IMR-90 (cell line): ENCODE results near the gene IL36RN. TPM values are rescaled to one million over a fixed set of nuclear protein-coding genes. Genes with fewer than 3 reads are reported as not detected.

Experiments
- ATAC-seq: fragments of 200-7000 bp; cut with Tn5 transposase; 2 replicates; pipeline ENCODE4 v1.9.1; 2020; ENCODE audit warnings: low read depth, mild to moderate bottlenecking, moderate library complexity
- BruUV-seq: library from RNA; stranded (reverse); fragments of 400-500 nt; replicated peaks from 2 replicates; lab custom pipeline; 2021; lab: Mats Ljungman, UMichigan
- CTCF ChIA-PET: fragments of 300-600 bp; formaldehyde crosslinking; extraction: SDS; loops from one replicate; lab custom pipeline; 2021; ENCODE audit warnings: antibody characterized with exemption; lab: Yijun Ruan, JAX
- POLR2A ChIA-PET: fragments of 300-600 bp; sonication (Branson Sonifier 250); formaldehyde crosslinking; loops from one replicate; lab custom pipeline; 2022; ENCODE audit warnings: antibody characterized with exemption; ENCODE audit not compliant: unreplicated experiment; lab: Charles Lee
- DNase-seq: peaks from one replicate; pipeline ENCODE4 v3.0.0; 2013
- H2AFZ ChIP-seq: replicated peaks from 2 replicates; pipeline ENCODE3; 2013; ENCODE audit warnings: low read length, mild to moderate bottlenecking; ENCODE audit not compliant: poor library complexity
- H2AK5ac ChIP-seq: 2 replicates; pipeline ENCODE4 v1.6.1; 2013; ENCODE audit warnings: low read depth, low read length, inconsistent platforms
- H2AK9ac ChIP-seq: replicated peaks from 2 replicates; pipeline ENCODE3; 2013; ENCODE audit warnings: mild to moderate bottlenecking, low read depth, low read length, moderate library complexity; ENCODE audit not compliant: poor library complexity
- H2BK120ac ChIP-seq: 2 replicates; pipeline ENCODE4 v1.6.1; 2013; ENCODE audit warnings: low read depth, low read length, inconsistent platforms
- H2BK15ac ChIP-seq: 3 replicates; pipeline ENCODE4 v1.6.1; 2013; ENCODE audit warnings: low read depth, low read length, inconsistent platforms
- H2BK20ac ChIP-seq: 2 replicates; pipeline ENCODE4 v1.6.1; 2013; ENCODE audit warnings: low read depth, mild to moderate bottlenecking, inconsistent platforms, low read length, moderate library complexity
- H2BK5ac ChIP-seq: 2 replicates; pipeline ENCODE4 v1.6.1; 2013; ENCODE audit warnings: mild to moderate bottlenecking, low read depth, low read length, inconsistent platforms; ENCODE audit not compliant: poor library complexity, severe bottlenecking
- H3K14ac ChIP-seq: replicated peaks from 2 replicates; pipeline ENCODE4 v1.6.1; 2013; ENCODE audit warnings: low read depth, low read length, inconsistent platforms
- H3K18ac ChIP-seq: 2 replicates; pipeline ENCODE4 v1.6.1; 2013; ENCODE audit warnings: low read depth, low read length, control low read depth
- H3K23ac ChIP-seq: 2 replicates; pipeline ENCODE4 v1.6.1; 2013; ENCODE audit warnings: low read depth, low read length, inconsistent platforms
- H3K27ac ChIP-seq: 2 replicates; pipeline ENCODE4 v1.5.1; 2013; ENCODE audit warnings: mild to moderate bottlenecking, control low read depth, low read length; ENCODE audit not compliant: insufficient read depth
- H3K27me3 ChIP-seq: 2 replicates; pipeline ENCODE4 v1.6.1; 2013; ENCODE audit warnings: low read length; ENCODE audit not compliant: control insufficient read depth, insufficient read depth
- H3K36me3 ChIP-seq: 2 replicates; pipeline ENCODE4 v1.6.1; 2013; ENCODE audit warnings: low read length, mixed read lengths; ENCODE audit not compliant: control insufficient read depth, insufficient read depth
- H3K4ac ChIP-seq: 2 replicates; pipeline ENCODE4 v1.6.1; 2013; ENCODE audit warnings: low read depth, low read length, inconsistent platforms
- H3K4me1 ChIP-seq: 2 replicates; pipeline ENCODE4 v1.6.1; 2013; ENCODE audit warnings: low read length, mixed read lengths; ENCODE audit not compliant: control insufficient read depth, insufficient read depth
- H3K4me2 ChIP-seq: 2 replicates; pipeline ENCODE4 v1.6.1; 2013; ENCODE audit warnings: low read depth, mild to moderate bottlenecking, control low read depth, low read length, moderate library complexity
- H3K4me3 ChIP-seq: 2 replicates; pipeline ENCODE4 v1.5.1; 2013; ENCODE audit warnings: low read depth, mild to moderate bottlenecking, control low read depth, low read length, moderate library complexity; ENCODE audit not compliant: insufficient read depth
- H3K56ac ChIP-seq: 2 replicates; pipeline ENCODE4 v1.6.1; 2013; ENCODE audit warnings: low read length, inconsistent platforms; ENCODE audit not compliant: insufficient read depth; ENCODE audit errors: extremely low read depth
- H3K79me1 ChIP-seq, 2 experiments: 2 replicates each; pipeline ENCODE4 v1.6.1; 2013; ENCODE audit warnings: low read length in 2 of 2, inconsistent platforms in 1 of 2, low read depth in 1 of 2
- H3K9ac ChIP-seq: 2 replicates; pipeline ENCODE4 v1.6.1; 2013; ENCODE audit warnings: low read depth, low read length, control low read depth
- H3K9me1 ChIP-seq: 2 replicates; pipeline ENCODE4 v1.6.1; 2013; ENCODE audit warnings: low read length, inconsistent platforms; ENCODE audit not compliant: insufficient read depth
- H3K9me3 ChIP-seq: 2 replicates; pipeline ENCODE4 v1.6.1; 2013; ENCODE audit warnings: low read length; ENCODE audit not compliant: control insufficient read depth, insufficient read depth
- H4K20me1 ChIP-seq: 2 replicates; pipeline ENCODE4 v1.6.1; 2013; ENCODE audit warnings: low read length, inconsistent platforms; ENCODE audit not compliant: insufficient read depth
- H4K5ac ChIP-seq: 2 replicates; pipeline ENCODE4 v1.6.1; 2013; ENCODE audit warnings: mild to moderate bottlenecking, low read depth, low read length, control low read depth
- H4K8ac ChIP-seq, 2 experiments: 2 replicates each; pipeline ENCODE4 v1.6.1; 2013; ENCODE audit warnings: low read depth in 2 of 2, low read length in 2 of 2, control low read depth in 1 of 2, inconsistent platforms in 1 of 2
- H4K91ac ChIP-seq: 2 replicates; pipeline ENCODE4 v1.6.1; 2013; ENCODE audit warnings: low read depth, low read length, inconsistent platforms; ENCODE audit not compliant: insufficient read depth
- BHLHE40 ChIP-seq: fragments of 150-350 bp; IDR thresholded peaks from 2 replicates; pipeline ENCODE4 v1.6.1; 2016; ENCODE audit warnings: mild to moderate bottlenecking, low read depth, low read length
- CEBPB ChIP-seq: IDR thresholded peaks from 2 replicates; pipeline ENCODE4 v1.6.1; 2012; ENCODE audit warnings: low read depth, low read length, improper control_type of control experiment
- CHD1 ChIP-seq: IDR thresholded peaks from 2 replicates; pipeline ENCODE4 v1.6.1; 2012; ENCODE audit warnings: low read depth, low read length, improper control_type of control experiment
- CTCF ChIP-seq: conservative IDR thresholded peaks from 2 replicates; pipeline ENCODE4 v1.5.1; 2012; ENCODE audit warnings: mild to moderate bottlenecking, low read depth, low read length, improper control_type of control experiment
- ELK1 ChIP-seq: fragments of 150-350 bp; IDR thresholded peaks from 2 replicates; pipeline ENCODE4 v1.6.1; 2016; ENCODE audit warnings: low read depth, mild to moderate bottlenecking, low read length, moderate library complexity, borderline replicate concordance
- FOS ChIP-seq: fragments of 150-350 bp; IDR thresholded peaks from 2 replicates; pipeline ENCODE4 v1.6.1; 2016; ENCODE audit warnings: low read depth, low read length
- MAFK ChIP-seq: IDR thresholded peaks from 2 replicates; pipeline ENCODE4 v1.6.1; 2012; ENCODE audit warnings: low read depth, low read length, improper control_type of control experiment
- MAZ ChIP-seq: IDR thresholded peaks from 2 replicates; pipeline ENCODE4 v1.6.1; 2012; ENCODE audit warnings: low read depth, mild to moderate bottlenecking, low read length, improper control_type of control experiment, moderate library complexity, borderline replicate concordance
- MXI1 ChIP-seq: IDR thresholded peaks from 2 replicates; pipeline ENCODE4 v1.6.1; 2012; ENCODE audit warnings: low read depth, mild to moderate bottlenecking, low read length, moderate library complexity, borderline replicate concordance
- NFE2L2 ChIP-seq: fragments of 150-350 bp; IDR thresholded peaks from 2 replicates; pipeline ENCODE4 v1.6.1; 2016; ENCODE audit warnings: low read depth, mild to moderate bottlenecking, low read length
- POLR2A ChIP-seq: IDR thresholded peaks from 2 replicates; pipeline ENCODE4 v1.6.1; 2012; ENCODE audit warnings: mild to moderate bottlenecking, low read depth, low read length
- RAD21 ChIP-seq: IDR thresholded peaks from 2 replicates; pipeline ENCODE4 v1.6.1; 2012; ENCODE audit warnings: low read length, improper control_type of control experiment
- RCOR1 ChIP-seq: IDR thresholded peaks from 2 replicates; pipeline ENCODE4 v1.6.1; 2012; ENCODE audit warnings: mild to moderate bottlenecking, low read length, improper control_type of control experiment; ENCODE audit not compliant: insufficient replicate concordance
- RFX5 ChIP-seq: IDR thresholded peaks from 2 replicates; pipeline ENCODE4 v1.8.0; 2012; ENCODE audit warnings: low read depth, mild to moderate bottlenecking, low read length, moderate library complexity
- SMC3 ChIP-seq: fragments of 150-350 bp; IDR thresholded peaks from 2 replicates; pipeline ENCODE4 v1.6.1; 2016; ENCODE audit warnings: low read depth, mild to moderate bottlenecking, antibody characterized with exemption, low read length, moderate library complexity
- USF2 ChIP-seq: fragments of 150-350 bp; IDR thresholded peaks from 2 replicates; pipeline ENCODE4 v1.6.1; 2017; ENCODE audit warnings: mild to moderate bottlenecking, antibody characterized with exemption, low read length, low read depth
- WGBS, 2 experiments: methylation state at CpG; one replicate each; pipeline versions ENCODE4 v1.1.5 to v1.1.7; 2013; ENCODE audit warnings: missing lambda C conversion rate in 2 of 2; ENCODE audit not compliant: insufficient read length in 1 of 2; ENCODE audit errors: extremely low coverage in 2 of 2; 5-methylcytosine and 5-hydroxymethylcytosine counted together
- dilution Hi-C: fragments of 300-500 bp; cut with HindIII; formaldehyde crosslinking; loops from one replicate; pipeline ENCODE4 v1.14.3; 2018; ENCODE audit warnings: low sequenced_read_pairs; ENCODE audit not compliant: unreplicated experiment
- in situ Hi-C: fragments of 300-500 bp; cut with MboI; formaldehyde crosslinking; loops from 3 replicates; pipeline ENCODE4 v1.14.3; 2019; ENCODE audit warnings: low sequenced_read_pairs, inconsistent platforms, mixed read lengths
- intact Hi-C: fragments of 100-400 bp; cut with micrococcal nuclease; formaldehyde crosslinking; loops from 2 replicates; pipeline ENCODE4 v1.10.0; 2022
- polyA plus RNA-seq, 3 experiments: library from polyadenylated mRNA; depleted of rRNA; stranded (reverse); fragments of >200 nt; gene quantifications; 2 replicates each; pipeline ENCODE4 v1.2.3, GENCODE V29; 2012; ENCODE audit warnings: low replicate concordance in 1 of 3
- total RNA-seq: library from RNA; depleted of rRNA; stranded (reverse); fragments of >200 nt; gene quantifications from 2 replicates; pipeline ENCODE4 v1.2.3, GENCODE V29; 2012

The IL36RN gene
- total and polyA plus RNA-seq, 2 of the 4 experiments (the other 2 are of a cell fraction) = not detected

- Histone ChIP-seq H3K79me1 (no peaks in the 10 kb centered on the region), H3K23ac (no peak overlapping the region), H2AFZ (no peak overlapping the region), H4K91ac (no peak overlapping the region), H2BK120ac (no peak overlapping the region), H3K4me3 (no peak overlapping the region), H3K9me1 (no peaks in the 10 kb centered on the region), H3K9ac (no peak overlapping the region), H3K4me1 (no peaks in the 10 kb centered on the region), H2BK5ac (no peak overlapping the region), H3K9me3 (no peaks in the 10 kb centered on the region; the same call in 1 of the 2 replicates), H2AK9ac (no peak overlapping the region), H4K20me1 (no peaks in the 10 kb centered on the region), H3K56ac (no peak overlapping the region), H4K5ac (no peak overlapping the region), H3K27me3 (no peaks in the 10 kb centered on the region; the same call in 1 of the 2 replicates), H3K4me2 (no peak overlapping the region), H3K14ac (no peak overlapping the region), H2BK15ac (no peak overlapping the region), H3K27ac (no peak overlapping the region), H3K18ac (no peak overlapping the region), H2BK20ac (no peak overlapping the region), H4K8ac (no peak overlapping the region), H2AK5ac (no peak overlapping the region), H3K4ac (no peak overlapping the region), H3K36me3 (no peaks in the 10 kb centered on the region)
- ATAC-seq (no peak), DNase-seq (no peak)
- dilution Hi-C loops = no loop called here
- no TSS peak for BruUV-seq
- no peak for TF ChIP-seq BHLHE40
- TF ChIP-seq RCOR1 = no peak
- TF ChIP-seq MXI1 = no peak
- no peak for TF ChIP-seq CHD1
- TF ChIP-seq NFE2L2 = no peak
- no peak for TF ChIP-seq USF2
- no peak for TF ChIP-seq CTCF
- no peak for TF ChIP-seq CEBPB
- no peak for TF ChIP-seq RAD21
- TF ChIP-seq RFX5 = no peak
- TF ChIP-seq MAZ = no peak
- TF ChIP-seq MAFK = no peak
- TF ChIP-seq SMC3 = no peak
- TF ChIP-seq FOS = no peak
- no peak for TF ChIP-seq POLR2A
- TF ChIP-seq ELK1 = no peak
- in situ Hi-C loops = no loop called here
- ChIA-PET CTCF (no interaction called here), POLR2A (no interaction called here)
- WGBS, 2 experiments = no CpG with 5 or more reads among the region's 3 CpGs
- intact Hi-C loops = no loop called here
Observed at GRCh38 chr2:113053666-113054065, 5.3 kb upstream of the IL36RN start.
